ENCODE measurements around the gene CD7. TPM values are rescaled to one million over a fixed set of nuclear protein-coding genes. Genes with fewer than 3 reads are reported as not detected.
A peak's percentile ranks its signal among the peaks of the same experiment; 100 is the strongest.

The CD7 gene
- total and polyA plus RNA-seq, 9 of the 15 experiments (the other 6 are each of a cell fraction or from before 2014, with no cell fraction given), result 0.21 to 0.35 TPM; not detected in 7

DNA sequence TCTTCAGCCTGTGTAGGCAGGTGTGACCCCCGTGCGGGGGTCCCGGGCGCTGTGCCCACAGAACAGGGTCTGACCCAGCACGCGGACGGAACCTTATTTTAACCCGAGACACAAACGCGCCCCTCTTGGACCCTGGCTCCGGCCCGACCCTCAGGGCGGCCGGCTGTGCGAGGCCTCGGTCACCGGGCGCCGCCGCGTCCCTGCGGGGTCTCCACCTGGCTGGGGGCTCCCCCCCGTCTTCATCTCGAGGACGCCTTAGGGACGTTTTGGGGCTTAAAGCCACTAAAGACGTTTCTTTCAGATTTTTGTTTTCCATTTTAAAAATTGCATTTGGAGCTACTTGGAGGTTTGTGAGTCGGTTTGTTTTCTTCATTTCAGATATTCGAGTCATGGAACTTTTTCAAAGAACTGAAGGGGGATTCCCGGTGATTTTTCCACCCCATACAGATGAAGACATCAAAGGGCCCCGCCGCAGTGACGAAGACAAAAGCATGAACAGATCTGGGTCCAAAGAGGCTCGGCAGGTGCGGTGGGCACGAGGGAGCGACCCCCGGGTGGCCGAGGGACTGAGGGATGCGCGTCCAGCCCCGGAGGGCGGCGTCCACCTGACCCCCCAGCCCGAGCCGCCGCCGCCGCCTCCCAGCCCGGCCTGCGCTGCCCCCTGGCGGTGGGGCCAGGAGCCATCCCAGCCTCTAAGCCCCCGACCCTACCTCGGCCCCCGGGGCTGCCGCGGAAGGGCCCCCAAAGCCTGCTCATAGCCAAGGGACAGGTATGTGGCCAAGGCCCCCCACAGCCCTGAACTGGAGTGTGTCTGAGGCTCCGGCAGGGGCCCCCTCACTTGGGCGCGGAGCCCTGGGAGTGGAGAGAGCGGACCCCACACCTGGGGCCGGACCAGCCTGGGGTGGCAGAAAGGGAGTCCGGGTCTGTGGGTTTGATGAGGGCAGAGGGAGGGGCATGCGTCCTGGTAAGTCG lies 3.8 kb upstream of the CD7 start (continued):
- TF ChIP-seq GABPA (tag; conservative IDR thresholded peaks at IDR 0.05; ENCODE audit: low read depth) (no peak), ZNF589 (CRISPR knock-in tag; IDR thresholded peaks at IDR 0.05; ENCODE audit: low read depth) (no peak), RBM14 (IDR thresholded peaks at IDR 0.05; ENCODE audit: borderline replicate concordance, insufficient read depth, low read depth, low read length) (no peak), U2AF2 (optimal IDR thresholded peaks at IDR 0.05; ENCODE audit: low read depth, low read length) (no peak), TCF7 (IDR thresholded peaks at IDR 0.05; ENCODE audit: borderline replicate concordance) (peak; percentile 61; the same call in 1 of the 2 replicates), RBM17 (IDR thresholded peaks at IDR 0.05; ENCODE audit: borderline replicate concordance, low read depth, low read length) (no peak), BACH1 (tag; IDR thresholded peaks at IDR 0.05) (no peak), SMAD4 (CRISPR knock-in tag; conservative IDR thresholded peaks at IDR 0.05) (peak; percentile 41; the same call in 1 of the 2 replicates), MED1 (CRISPR knock-in tag; IDR thresholded peaks at IDR 0.05; ENCODE audit: borderline replicate concordance) (no peak)
- TF ChIP-seq, protein P1, sequence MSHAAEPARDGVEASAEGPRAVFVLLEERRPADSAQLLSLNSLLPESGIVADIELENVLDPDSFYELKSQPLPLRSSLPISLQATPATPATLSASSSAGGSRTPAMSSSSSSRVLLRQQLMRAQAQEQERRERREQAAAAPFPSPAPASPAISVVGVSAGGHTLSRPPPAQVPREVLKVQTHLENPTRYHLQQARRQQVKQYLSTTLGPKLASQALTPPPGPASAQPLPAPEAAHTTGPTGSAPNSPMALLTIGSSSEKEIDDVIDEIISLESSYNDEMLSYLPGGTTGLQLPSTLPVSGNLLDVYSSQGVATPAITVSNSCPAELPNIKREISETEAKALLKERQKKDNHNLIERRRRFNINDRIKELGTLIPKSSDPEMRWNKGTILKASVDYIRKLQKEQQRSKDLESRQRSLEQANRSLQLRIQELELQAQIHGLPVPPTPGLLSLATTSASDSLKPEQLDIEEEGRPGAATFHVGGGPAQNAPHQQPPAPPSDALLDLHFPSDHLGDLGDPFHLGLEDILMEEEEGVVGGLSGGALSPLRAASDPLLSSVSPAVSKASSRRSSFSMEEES (CRISPR knock-in tag; IDR thresholded peaks at IDR 0.05), result no peak
- TF ChIP-seq, protein P2, sequence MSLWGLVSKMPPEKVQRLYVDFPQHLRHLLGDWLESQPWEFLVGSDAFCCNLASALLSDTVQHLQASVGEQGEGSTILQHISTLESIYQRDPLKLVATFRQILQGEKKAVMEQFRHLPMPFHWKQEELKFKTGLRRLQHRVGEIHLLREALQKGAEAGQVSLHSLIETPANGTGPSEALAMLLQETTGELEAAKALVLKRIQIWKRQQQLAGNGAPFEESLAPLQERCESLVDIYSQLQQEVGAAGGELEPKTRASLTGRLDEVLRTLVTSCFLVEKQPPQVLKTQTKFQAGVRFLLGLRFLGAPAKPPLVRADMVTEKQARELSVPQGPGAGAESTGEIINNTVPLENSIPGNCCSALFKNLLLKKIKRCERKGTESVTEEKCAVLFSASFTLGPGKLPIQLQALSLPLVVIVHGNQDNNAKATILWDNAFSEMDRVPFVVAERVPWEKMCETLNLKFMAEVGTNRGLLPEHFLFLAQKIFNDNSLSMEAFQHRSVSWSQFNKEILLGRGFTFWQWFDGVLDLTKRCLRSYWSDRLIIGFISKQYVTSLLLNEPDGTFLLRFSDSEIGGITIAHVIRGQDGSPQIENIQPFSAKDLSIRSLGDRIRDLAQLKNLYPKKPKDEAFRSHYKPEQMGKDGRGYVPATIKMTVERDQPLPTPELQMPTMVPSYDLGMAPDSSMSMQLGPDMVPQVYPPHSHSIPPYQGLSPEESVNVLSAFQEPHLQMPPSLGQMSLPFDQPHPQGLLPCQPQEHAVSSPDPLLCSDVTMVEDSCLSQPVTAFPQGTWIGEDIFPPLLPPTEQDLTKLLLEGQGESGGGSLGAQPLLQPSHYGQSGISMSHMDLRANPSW (CRISPR knock-in tag; IDR thresholded peaks at IDR 0.05), result no peak

All from K562 (cell line).